ENCODE measurements around the gene C20orf141.
"Not testable (repeated sequence)": the region's sequence is repeated elsewhere in the genome, so short reads cannot be mapped to it uniquely, and the experiment has no call there.

- not testable (repeated sequence) for TF ChIP-seq CTCF (IDR thresholded peaks at IDR 0.05; ENCODE audit: low read depth, low read length, poor library complexity, severe bottlenecking); EZH2phosphoT487 (IDR thresholded peaks at IDR 0.05; ENCODE audit: borderline replicate concordance, low read length)
Observed at GRCh38 chr20:2770091-2770490, 44.7 kb upstream of the C20orf141 start.
